ENCODE measurements around the gene BCAS4. TPM values are rescaled to one million over a fixed set of nuclear protein-coding genes. Genes with fewer than 3 reads are reported as not detected.

BCAS4 gene
- total RNA-seq, 3 donors from 2014 or later, result 6.6 to 22.2 (median 10.5) TPM

- intact Hi-C loops (cut with DNase I; ENCODE audit: low total_unique reads), result no loop called here
- no peak for DNase-seq (ENCODE audit: low spot score in 2 of 2)
These were observed 96.3 kb downstream of the BCAS4 start for GRCh38 chr20:50891138-50891537.

DNA sequence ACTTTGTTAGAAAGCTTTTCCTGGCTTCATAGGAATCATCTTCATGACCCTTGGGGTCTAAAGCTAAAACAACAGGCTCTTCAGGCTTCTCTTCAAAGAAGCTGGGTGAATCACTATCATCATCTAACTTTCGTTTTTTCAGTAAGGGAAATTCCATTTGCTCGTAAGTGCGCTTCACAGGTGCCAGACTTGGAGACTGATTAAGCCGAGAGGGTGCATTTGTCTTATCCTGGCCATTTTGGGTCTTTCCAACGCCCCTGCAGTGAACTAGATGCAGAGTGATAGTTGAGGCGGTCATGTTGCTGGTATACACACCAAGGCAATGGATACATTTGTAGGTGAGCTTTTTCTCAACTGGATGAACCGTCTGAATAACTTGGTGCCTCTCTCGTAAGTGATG lies 97.5 kb downstream of the BCAS4 start:
- Histone ChIP-seq H3K4me3 (no peak overlapping the region), H3K9me3 (no peaks in the 10 kb centered on the region), H3K27ac (no peak overlapping the region), H3K4me1 (no peaks in the 10 kb centered on the region), H3K27me3 (no peaks in the 10 kb centered on the region), H3K36me3 (no peaks in the 10 kb centered on the region)
- TF ChIP-seq POLR2AphosphoS5 (IDR thresholded peaks at IDR 0.05), result no peak
- no peak for TF ChIP-seq POLR2A (IDR thresholded peaks at IDR 0.05)
- TF ChIP-seq CTCF (IDR thresholded peaks at IDR 0.05), result no peak
- DNase-seq (ENCODE audit: low spot score in 2 of 2), result no peak
- intact Hi-C loops (cut with DNase I; ENCODE audit: low total_unique reads), result no loop called here

More at GRCh38 chr20:50891138-50891537, 96.3 kb downstream of the BCAS4 start:
- Histone ChIP-seq H3K4me1 (no peaks in the 10 kb centered on the region), H3K27me3 (no peaks in the 10 kb centered on the region), H3K27ac (no peak overlapping the region), H3K4me3 (no peak overlapping the region), H3K36me3 (no peaks in the 10 kb centered on the region), H3K9me3 (no peaks in the 10 kb centered on the region)
- TF ChIP-seq POLR2A (IDR thresholded peaks at IDR 0.05), result no peak
- no peak for TF ChIP-seq POLR2AphosphoS5 (IDR thresholded peaks at IDR 0.05)
- no peak for TF ChIP-seq CTCF (IDR thresholded peaks at IDR 0.05)

DNA sequence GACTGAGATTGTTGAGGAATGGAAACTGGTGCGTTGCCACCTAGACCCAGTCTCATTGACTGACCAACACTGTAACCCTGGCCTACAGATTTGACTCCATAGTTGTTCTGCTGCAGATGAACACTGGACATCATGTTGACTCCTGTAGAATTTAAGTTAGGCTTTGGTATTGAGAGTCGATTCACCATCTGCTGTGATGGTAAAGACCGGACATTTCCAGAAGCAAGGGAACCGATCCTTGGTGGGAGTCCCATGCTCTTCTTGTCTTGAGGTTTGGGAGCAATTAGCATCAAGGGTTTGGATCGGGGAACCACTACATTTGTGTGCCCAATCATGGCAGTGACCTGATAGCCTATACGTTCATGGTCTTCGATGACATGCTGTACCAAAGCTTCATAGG lies 98.8 kb downstream of the BCAS4 start:
- no peak for DNase-seq (ENCODE audit: low spot score in 2 of 2)
- Histone ChIP-seq H3K4me3 (no peak overlapping the region), H3K27ac (no peak overlapping the region), H3K36me3 (no peaks in the 10 kb centered on the region), H3K4me1 (no peaks in the 10 kb centered on the region), H3K27me3 (no peaks in the 10 kb centered on the region), H3K9me3 (no peaks in the 10 kb centered on the region)
- intact Hi-C loops (cut with DNase I; ENCODE audit: low total_unique reads), result no loop called here
- TF ChIP-seq POLR2AphosphoS5 (IDR thresholded peaks at IDR 0.05), result no peak
- no peak for TF ChIP-seq CTCF (IDR thresholded peaks at IDR 0.05)
- no peak for TF ChIP-seq POLR2A (IDR thresholded peaks at IDR 0.05)

DNA sequence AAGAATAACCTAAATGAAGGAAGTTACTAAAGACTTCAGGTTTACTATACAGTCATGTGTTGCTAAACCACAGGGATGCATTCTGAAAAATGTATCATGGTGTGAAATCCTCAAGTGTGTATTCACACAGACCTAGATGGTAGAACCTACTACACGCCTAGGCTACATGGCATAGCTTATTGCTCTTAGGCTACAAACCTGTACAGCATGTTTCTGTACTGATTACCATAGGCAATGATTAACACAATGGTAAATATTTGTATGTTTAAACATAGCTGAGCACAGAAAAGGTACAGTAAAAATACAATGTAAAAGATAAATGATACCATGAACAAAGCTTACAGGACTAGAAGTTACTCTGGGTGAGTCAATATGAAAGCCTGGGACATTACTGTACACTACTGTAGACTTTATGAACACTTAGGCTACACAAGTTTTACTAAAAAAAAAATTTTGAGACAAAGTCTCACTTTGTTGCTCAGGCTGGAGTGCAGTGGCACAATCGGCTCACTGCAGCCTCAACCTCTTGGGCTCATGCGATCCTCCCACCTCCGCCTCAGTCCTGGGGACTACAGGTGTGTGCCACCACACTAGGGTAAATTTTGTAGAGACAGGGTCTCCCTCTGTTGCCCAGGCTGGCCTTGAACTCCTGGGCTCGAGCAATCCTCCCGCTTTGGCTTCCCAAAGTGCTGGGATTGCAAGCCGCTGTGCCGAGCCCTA lies 100.4 kb downstream of the BCAS4 start:
- Histone ChIP-seq H3K27me3 (no peaks in the 10 kb centered on the region), H3K4me3 (no peak overlapping the region), H3K9me3 (no peaks in the 10 kb centered on the region), H3K27ac (no peak overlapping the region), H3K4me1 (no peaks in the 10 kb centered on the region), H3K36me3 (no peaks in the 10 kb centered on the region)
- TF ChIP-seq POLR2A (IDR thresholded peaks at IDR 0.05), result no peak
- no peak for TF ChIP-seq POLR2AphosphoS5 (IDR thresholded peaks at IDR 0.05)
- intact Hi-C loops (cut with DNase I; ENCODE audit: low total_unique reads), result no loop called here
- DNase-seq (ENCODE audit: low spot score in 2 of 2), result no peak

GRCh38 chr20:50898475-50898874 lies 103.6 kb downstream of the BCAS4 start:
- intact Hi-C loops (cut with DNase I; ENCODE audit: low total_unique reads), result no loop called here
- H3K27ac ChIP-seq, result no peak overlapping the region
- DNase-seq (ENCODE audit: low spot score in 2 of 2), result no peak
- no peak for TF ChIP-seq CTCF (IDR thresholded peaks at IDR 0.05)
- no peak for TF ChIP-seq POLR2A (IDR thresholded peaks at IDR 0.05)
- TF ChIP-seq POLR2AphosphoS5 (IDR thresholded peaks at IDR 0.05), result no peak
- H3K9me3 ChIP-seq, result no peaks in the 10 kb centered on the region
- no peaks in the 10 kb centered on the region for H3K27me3 ChIP-seq
- no peak overlapping the region for H3K4me3 ChIP-seq
- H3K4me1 ChIP-seq, result no peaks in the 10 kb centered on the region
- H3K36me3 ChIP-seq, result no peaks in the 10 kb centered on the region

Data from breast epithelium (tissue), 4 donors.